Body of pancreas (tissue), 4 donors: ENCODE results near the gene KANSL2.
"Not testable (repeated sequence)": the region's sequence is repeated elsewhere in the genome, so short reads cannot be mapped to it uniquely, and the experiment has no call there.

ENCODE experiments used
- POLR2A ChIP-seq, 3 donors: fragments of 450-650 bp; IDR thresholded peaks; one replicate each; pipeline ENCODE4 v1.6.1; 2016; ENCODE audit warnings: antibody characterized with exemption in 3 of 3, mild to moderate bottlenecking in 2 of 3
- TF ChIP-seq, protein P1 (sequence below), 7 experiments: fragments of 450-650 bp in 4 of 7; fragments of 200-600 bp in 3 of 7; sonication (generic) in 3 of 7; IDR thresholded peaks; one replicate each; pipeline ENCODE4 v1.5.1; 2016 to 2019; ENCODE audit warnings: antibody characterized with exemption in 7 of 7

DNA sequence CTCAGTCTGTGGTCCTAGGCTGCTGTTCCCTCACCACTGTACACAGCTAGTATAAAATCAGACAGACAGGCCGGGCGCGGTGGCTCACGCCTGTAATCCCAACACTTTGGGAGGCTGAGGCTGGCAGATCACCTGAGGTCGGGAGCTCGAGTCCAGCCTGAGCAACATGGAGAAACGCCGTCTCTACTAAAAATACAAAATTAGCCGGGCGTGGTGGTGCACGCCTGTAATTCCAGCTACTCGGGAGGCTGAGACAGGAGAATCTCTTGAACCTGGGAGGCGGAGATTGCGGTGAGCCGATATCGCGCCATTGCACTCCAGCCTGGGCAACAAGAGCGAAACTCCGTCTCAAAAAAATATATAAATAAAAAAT, 481 bp upstream of the KANSL2 start:
- TF ChIP-seq, protein P1, sequence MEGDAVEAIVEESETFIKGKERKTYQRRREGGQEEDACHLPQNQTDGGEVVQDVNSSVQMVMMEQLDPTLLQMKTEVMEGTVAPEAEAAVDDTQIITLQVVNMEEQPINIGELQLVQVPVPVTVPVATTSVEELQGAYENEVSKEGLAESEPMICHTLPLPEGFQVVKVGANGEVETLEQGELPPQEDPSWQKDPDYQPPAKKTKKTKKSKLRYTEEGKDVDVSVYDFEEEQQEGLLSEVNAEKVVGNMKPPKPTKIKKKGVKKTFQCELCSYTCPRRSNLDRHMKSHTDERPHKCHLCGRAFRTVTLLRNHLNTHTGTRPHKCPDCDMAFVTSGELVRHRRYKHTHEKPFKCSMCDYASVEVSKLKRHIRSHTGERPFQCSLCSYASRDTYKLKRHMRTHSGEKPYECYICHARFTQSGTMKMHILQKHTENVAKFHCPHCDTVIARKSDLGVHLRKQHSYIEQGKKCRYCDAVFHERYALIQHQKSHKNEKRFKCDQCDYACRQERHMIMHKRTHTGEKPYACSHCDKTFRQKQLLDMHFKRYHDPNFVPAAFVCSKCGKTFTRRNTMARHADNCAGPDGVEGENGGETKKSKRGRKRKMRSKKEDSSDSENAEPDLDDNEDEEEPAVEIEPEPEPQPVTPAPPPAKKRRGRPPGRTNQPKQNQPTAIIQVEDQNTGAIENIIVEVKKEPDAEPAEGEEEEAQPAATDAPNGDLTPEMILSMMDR (IDR thresholded peaks at IDR 0.05), result not testable (repeated sequence)
- not testable (repeated sequence) for TF ChIP-seq POLR2A (IDR thresholded peaks at IDR 0.05)
